Kidney glomerular epithelial cell (primary cell): ENCODE data around the gene SMIM9.
"Not testable (repeated sequence)": the region's sequence is repeated elsewhere in the genome, so short reads cannot be mapped to it uniquely, and the experiment has no call there.

Source experiments
- DNase-seq: peaks from one replicate; lab custom pipeline; 2025; lab: John Stamatoyannopoulos, UW

The SMIM9 gene

DNA sequence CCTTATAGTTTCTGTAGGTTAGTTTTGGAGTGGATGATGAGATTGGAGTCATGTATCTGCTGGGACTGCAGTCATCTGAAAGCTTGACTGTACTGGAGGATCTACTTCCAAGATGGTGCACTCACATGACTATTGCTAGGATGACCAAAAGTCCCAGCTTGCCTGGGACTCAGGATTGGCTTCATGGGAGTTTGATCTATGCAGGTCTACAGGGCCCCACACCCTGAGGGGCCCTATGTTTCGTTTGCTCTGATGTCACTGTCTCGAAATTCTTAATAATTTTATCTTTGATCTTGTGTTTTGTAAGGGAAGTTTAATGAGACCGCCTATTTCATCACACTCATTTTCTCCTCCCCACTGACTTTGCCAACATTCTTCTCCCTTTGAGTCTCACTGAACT lies at the start of gene SMIM9:
SMIM9 (minus strand) TSS at position 101 of the 400 bp plus-strand sequence. CDS start 3,806 bp downstream, outside the sequence.
- DNase-seq = no peak

DNA sequence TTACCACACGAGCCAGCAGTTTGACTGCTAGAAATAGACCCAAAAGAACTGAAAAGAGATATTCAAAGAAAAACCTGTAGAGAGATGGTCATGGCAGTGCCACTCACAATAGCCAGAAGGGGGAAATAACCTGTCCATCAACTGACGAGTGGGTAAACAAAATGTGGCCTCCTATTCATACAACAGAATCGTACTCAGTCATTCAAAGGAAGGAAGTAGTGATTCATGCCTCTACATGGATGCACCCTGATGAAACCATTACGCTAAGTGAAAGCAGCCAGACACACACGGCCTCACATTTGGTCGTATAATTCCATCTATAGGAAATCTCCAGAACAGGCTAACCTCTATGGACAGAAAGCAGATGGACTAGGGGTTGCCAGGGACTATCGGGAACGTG lies 49.6 kb upstream of the SMIM9 start:
- DNase-seq = not testable (repeated sequence)

DNA sequence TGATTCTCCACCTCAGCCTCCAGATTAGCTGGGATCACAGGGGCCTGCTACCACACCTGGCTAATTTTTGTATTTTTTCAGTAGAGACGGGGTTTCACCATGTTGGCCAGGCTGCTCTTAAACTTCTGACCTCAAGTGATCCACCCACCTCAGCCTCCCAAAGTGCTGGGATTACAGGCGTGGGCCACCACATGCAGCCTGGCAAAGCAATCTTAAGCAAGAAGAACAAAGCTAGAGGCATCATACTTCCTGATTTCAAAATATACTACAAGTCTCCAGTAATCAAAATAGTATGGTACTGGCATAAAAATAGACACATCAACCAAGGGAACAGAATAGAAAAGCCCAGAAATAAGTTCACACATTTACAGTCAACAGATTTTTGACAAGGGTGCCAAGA lies 38.9 kb upstream of the SMIM9 start:
- no peak for DNase-seq

DNA sequence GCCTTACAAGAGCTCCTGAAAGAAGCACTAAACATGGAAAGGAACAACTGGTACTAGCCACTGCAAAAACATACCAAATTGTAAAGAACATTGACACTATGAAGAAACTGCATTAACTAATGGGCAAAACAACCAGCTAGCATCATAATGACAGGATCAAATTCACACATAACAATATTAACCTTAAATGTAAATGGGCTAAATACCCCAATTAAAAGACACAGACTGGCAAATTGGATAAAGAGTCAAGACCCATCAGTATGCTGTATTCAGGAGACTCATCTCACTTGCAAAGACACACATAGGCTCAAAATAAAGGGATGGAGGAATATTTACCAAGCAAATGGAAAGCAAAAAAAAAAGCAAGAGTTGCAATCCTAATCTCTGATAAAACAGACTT lies 34.1 kb upstream of the SMIM9 start:
- DNase-seq = not testable (repeated sequence)

DNA sequence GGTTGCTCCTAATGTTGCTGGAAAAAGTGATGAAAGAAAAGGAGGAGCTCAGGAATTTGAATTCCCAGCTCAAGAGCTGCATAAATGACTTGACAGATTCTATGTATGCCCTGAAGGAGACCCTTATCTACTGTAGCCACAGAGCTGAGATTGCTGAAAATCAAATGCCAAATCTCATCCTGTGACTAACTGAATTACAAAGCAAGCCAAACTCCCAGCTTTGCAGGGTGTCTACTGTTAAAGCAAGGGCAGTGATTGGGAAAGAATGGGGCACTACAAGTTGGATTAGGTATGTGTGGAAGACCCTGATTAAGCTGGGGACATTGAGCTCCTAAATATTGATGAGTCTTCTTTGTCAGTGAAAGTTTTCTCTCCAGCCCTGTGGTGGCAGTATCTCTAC lies 20.8 kb upstream of the SMIM9 start:
- no peak for DNase-seq

DNA sequence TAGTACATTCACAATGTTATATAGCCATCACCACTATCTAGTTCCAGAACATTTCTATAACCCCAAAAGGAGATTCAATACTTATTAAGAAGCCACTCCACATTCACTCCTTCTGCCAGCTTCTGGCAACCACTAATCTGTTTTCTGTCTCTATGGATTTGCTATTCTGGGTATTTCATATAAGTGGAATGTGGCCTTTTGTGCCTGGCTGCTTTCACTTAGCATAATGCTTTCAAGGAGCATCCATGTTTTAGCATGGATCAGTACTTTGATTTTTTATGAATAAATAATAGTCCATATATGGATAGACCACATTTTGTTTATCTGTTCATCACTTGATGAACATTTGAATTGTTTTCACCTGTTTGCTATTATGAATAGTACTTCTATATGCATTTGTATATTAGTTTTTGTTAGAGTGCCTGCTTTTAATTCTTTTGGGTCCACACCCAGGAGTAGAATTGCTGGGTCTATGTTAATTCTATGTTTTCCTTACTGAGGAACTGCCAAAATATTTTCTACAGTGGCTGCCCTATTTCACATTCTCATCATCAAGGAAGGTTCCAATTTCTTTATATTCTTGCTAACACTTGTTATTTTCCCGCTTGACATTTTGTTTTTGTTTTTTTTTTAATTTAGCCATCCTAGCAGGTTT lies 16.6 kb upstream of the SMIM9 start:
- no peak for DNase-seq

DNA sequence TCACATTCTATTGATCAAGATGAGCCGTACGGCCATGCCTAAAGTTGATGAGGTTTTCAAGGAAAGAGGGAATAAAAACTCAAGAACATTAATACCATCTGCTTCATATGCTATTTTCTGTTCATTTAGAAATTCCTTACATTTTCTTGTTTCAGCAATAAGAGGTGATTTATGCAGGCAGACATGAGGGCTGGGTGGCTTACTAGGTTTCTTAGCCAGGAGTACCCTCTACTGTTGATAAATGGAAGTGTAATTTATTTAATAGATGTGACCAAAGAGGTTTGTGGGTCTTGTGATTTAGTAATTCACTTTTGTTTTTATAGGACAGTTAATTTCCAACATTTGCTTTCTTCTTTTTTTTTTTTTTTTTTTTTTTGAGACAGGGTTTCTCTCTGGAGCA lies 6.4 kb upstream of the SMIM9 start:
- DNase-seq = no peak

DNA sequence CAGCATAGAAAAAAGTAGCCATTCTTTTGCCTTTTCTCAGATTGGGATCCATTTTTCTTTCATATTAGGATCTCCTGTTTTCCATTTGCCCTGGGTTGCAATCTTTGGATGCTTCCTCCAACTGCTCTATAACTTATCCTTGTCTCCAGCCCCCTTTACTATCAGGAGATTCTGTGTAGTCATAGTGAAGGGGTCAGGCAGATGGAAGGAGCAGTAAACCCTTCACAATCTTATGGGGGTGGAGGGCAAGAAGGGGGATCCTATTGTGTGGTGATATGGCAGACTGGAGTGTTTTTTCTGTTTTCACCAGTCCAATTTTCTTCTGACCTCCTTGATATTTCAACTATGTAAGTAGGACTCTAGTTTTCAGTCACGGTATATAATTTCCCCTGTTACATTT lies 1.7 kb upstream of the SMIM9 start:
- DNase-seq = no peak

DNA sequence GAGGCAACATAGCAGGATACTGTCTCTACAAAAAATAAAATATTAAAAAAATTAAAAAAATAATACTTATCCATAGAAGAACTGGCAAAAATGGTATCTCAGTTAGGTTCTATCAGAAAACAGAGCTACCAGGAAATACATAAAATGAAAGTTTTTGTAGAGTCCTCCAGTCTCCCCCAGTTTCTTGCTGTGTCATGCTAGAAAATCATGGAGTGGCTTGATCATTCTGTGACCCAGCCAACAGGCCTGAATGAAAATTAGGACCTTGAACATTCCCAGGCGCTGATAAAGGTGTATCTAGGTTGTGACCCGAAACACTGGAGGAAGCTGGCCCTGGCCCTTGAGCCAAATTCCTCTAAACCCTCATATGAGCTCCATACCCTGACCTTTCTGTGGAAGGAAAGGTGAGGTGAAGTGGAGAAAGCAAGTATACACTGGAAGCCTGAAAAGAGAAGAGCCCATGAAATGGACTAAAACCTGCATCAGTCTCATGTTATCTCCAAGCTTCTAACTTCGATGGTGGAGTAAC lies 652 bp downstream of the SMIM9 start:
- no peak for DNase-seq

DNA sequence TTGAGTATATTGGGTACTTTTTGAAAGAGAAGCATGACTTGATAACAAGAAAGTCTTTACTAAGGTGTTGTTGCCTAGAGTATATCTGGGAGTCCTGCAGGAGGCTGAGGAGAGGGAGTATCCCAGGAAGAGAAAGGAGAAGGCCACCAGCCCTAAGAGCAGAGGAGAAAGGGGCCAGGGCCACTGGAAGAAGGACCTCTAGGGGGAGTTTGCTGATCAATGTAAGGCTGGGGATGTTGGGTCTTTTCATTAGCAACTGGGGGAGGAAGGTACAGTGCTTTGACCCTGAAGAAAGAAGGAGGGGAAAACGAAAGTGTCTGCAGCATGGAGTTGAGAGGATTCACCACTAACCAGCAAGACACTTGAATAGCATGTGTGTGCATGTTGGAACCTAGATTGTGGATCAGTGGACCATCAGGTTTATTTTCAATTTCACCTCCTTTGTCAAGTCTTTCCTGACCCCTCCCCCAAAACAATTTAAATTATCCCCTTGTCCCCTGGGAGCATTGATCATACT lies 4.5 kb downstream of the SMIM9 start:
- no peak for DNase-seq

DNA sequence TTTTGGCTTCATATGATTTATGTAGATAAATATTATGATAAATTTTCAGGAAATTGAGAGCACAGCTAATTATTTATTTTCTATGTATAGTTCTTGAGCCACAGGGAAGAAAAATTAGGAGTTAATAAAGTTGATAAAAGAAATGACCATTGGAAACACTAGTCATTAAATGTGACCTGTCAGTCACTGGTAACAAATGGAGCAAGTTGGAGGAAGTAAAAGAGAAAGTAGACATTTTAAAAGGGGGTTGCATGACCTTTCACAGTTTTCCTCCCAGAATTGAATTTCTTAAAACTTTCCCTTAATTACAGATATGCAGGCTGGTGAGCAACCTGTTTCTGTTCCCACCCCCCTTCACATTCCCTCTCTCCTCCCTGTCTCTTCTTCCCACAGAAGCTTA lies 5.3 kb downstream of the SMIM9 start:
- DNase-seq = no peak

DNA sequence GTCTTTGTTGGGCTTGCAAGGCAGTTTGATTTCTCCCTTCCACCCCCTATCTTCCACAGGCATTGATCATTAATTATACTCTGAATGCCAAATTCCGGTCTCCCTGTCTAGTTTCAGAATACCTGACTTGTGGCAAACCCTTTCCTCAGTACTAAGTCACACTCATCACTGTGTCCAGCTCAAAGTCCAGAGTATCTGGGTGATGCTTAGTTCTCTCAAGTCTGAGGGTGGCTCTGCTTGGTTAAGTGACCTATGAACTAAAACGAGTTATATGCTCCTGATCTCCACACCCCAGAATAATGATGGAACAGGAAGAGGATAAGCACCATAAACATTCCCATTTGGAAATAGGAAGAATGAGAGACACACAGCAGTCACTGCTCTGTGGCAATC lies 6.5 kb downstream of the SMIM9 start:
- DNase-seq = no peak

DNA sequence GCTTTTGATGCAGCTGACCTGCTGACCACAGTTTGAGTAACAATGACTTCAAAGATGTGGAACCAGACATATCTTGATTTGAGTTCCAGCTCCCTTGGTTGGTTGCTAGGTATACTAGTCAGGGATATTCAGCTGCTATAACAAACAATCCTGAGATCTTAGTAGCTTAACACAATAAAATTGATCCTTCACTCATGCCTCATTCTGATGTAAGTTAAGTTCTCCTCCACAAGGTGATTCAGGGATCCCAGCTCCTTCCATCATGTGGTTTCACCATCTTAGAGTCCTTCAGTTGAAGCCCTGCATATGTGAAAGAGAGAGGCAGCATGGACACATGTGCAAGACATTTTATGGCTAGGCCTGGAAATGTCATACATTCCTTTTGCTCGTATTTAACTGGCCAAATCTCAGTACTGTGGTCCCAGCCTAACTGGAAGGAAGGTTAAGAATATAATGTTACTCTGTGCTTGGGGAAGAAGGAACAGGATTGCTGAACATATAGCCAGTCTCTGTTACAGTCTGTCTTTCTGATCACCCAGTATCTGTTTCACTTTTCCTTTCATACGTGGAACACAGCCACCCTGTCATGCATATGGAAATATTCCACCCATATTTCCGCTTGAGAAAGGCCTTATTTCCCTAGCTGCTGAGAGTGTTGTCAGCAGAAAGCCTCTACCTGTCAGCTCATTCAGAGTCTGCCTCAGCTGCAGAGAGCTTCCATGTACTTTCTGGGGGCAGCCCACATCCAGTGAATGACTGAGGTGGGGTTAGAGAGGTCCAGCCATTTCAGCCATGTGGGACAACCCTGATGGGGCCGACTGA lies 7.1 kb downstream of the SMIM9 start:
- DNase-seq = no peak

DNA sequence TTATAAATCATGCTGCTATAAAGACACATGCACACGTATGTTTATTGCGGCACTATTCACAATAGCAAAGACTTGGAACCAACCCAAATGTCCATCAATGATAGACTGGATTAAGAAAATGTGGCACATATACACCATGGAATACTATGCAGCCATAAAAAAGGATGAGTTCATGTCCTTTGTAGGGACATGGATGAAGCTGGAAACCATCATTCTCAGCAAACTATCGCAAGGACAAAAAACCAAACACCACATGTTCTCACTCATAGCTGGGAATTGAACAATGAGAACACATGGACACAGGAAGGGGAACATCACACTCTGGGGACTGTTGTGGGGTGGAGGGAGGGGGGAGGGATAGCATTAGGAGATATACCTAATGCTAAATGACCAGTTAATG lies 8.9 kb downstream of the SMIM9 start:
- DNase-seq = not testable (repeated sequence)

DNA sequence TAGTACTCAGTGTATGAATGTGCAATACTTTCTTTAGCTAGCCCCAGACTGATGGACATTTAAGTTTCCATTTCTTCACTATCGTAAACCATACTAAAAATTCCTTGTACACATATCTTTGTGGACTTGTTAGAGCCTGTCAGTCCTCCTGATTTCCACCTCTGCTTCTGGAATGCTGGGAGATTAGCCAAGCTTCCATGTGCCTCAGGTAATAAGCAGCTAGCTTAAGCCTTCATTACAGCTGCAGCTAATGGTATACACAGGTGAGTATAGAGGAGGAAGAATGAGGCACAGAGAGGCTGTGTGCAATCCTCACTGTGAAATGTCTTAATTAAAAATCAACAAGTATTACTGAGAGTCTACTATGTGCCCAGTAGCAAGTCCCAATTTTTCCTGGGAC lies 9.8 kb downstream of the SMIM9 start:
- DNase-seq = no peak

DNA sequence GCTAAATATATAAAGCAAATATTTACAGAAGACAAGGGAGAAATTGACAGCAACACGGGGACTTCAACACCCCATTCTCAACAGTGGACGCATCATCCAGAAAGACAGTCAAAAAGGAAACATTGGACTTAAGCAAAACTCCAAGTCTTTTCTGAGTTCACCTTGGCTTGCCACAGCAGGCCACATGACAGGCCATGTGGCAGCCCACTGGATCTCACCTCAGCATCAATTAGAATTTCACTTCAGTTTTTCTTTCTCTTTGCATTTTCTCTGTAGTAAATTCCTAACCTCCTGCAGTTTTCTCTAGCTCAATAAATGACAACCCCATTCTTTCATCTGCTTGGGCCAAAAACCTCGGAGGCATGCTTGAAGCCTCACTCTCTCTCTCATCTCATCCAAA lies 12.4 kb downstream of the SMIM9 start:
- DNase-seq = no peak

DNA sequence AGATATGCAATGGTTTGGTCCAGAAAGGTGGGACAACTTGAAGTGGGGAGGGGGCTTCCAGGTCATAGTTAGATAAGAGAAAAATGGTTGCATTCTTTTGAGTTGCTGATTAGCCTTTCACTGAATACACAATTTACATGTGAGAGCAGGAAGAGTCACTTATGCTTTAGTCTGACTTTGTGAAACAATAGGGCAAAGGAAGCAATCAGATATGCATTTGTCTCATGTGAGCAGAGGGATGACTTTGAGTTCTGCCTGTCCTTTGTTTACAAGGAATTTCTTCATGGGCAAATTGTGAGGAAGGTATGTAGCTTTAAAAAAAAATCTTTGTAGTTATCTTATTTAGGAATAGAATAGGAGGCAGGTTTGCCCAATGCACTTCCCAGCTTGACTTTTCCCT lies 12.9 kb downstream of the SMIM9 start:
- no peak for DNase-seq

DNA sequence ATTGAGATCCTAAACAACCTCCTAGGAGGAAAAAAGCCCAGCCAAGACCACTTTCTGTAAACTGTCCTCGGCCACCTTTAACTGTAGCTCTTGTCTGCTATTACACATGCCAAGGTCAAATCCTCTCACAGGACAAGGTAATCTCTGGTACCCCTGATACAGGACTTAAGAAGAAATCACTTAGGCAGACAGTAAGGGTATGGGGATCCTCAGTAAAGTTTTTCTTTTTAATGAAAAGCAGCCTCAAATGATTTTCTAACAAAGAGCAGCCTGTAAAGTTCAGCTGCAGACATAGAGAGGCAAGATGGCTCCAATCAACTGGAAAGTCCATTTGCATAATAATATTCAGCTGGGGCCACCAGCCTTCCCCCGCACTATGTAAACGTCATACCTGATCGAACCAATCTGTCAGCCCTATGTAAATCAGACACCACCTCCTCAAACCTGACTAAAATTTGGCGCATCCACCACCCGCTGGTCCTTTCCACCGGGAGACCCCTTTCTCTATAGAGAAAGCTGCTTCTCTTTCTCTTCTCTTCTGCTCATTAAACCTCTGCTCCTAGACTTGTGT lies 14.6 kb downstream of the SMIM9 start:
- DNase-seq = no peak

DNA sequence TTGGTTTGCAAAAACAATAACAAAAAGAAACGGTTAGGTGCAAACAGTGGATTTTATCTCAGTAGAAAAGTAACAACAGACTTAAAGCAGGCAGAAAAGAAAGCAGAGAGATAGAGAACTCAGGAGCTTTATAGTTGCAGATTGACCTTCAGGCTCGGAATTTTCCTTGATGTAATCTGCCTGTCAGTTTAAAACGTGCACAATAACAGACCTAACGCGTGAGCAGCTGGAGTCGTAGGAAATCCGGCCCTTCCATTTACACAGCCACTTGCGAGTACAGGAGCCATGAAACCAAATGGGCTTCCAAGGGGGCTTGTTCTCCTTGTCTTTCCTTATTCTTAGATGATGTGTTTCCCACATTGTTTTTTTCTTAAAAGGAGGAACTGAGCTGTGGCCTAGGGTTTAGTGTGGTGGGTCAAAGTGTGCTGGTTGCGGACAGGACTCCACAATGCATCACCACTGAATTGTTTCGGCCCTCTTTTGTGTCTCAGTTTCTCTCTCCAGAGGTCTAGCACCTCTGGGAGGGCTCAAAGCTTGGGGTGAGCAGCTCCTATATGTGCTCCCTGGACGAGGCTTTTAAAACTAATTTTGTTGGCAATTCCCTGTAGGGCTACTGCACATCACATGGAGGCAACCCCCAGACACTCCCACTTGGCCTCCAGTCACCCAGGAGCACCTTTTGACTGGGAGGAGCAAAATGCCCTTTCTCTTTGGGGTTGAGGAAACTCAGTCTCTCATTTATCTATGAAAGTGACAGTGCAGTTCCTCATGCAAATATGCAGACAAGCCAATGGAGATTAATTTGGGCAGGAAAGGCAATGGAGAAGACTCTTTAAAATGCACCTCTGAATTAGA lies 15.3 kb downstream of the SMIM9 start:
- no peak for DNase-seq

DNA sequence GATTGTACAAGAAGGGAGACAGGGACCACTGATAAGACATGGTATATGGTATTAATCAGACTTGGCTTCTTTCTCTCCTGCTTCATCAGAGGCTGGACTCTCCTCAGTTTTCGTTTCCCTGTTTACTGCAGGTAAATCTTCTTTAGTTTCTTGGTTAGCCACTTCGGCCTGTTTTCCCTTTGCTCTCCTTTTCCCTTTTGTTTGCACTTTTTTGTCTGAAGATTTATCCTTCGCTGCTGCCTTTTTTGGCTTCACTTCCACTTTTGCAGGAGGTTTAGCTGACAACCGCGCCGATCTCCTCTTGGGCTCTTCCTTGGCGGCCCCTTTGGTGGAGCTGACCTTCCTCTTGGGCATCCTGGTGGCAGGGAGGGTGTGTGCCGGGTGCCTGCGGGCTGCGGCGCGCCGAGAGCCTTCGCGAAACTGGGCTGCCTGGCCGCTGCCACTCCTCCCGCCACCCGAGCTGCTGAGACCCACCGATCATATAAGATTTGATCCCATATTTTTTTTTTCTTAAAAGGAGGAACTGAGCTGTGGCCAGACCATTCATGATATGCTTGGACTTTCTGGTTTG lies 17.3 kb downstream of the SMIM9 start:
- not testable (repeated sequence) for DNase-seq

DNA sequence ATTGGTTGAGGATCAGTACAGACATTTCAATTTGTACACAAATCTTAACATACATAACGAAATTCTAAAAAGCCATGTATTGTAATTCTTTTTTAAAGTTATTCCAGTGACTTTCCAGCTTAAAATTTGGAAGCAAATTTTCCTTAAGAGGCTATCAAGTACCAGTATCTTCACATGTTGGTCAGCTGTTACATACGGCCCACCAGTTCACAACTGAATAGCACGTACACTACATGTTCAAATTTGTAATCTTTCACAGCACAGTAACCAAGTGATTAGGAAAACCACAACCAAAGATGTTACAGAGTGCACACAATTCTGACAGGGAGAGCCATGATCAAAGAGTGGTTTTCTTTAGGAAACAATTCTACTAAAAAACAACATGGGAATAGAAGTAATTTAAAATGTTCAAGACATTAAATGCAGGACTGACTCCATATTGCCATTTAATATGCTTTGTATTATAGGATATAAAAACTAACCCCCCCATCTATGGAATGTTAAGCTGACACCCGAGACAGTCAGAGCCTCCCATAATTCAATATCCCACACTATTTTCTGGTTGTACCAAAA lies 18.1 kb downstream of the SMIM9 start:
- DNase-seq = not testable (repeated sequence)
